ENCODE measurements around the gene LRRC4C. TPM values are rescaled to one million over a fixed set of nuclear protein-coding genes. Genes with fewer than 3 reads are reported as not detected.

The LRRC4C gene
- total RNA-seq, 2 donors from 2014 or later, result 2.7 to 2.8 TPM

DNA sequence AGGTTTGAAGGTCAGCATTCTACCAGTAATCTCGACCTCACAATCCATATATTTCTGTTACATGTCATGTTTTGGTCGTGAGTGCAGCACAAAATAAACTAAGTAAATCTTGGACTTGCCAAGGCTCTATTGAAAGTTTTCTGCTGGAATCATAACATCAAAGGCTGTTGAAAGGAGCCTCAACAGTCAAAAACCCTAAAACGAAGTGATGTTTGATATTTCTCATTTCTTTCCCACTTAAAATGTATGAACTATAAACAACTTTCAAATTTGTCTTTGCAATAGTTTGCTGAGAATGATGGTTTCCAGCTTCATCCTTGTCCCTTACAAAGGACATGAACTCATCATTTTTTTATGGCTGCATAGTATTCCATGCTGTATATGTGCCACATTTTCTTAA, 1118.5 kb downstream of the LRRC4C start:
- Histone ChIP-seq H3K9me3 (peaks cover 0 to 5% of the 10 kb centered on the region in 2 donors), H3K27me3 (no peaks in the 10 kb centered on the region), H3K4me1 (no peaks in the 10 kb centered on the region), H3K36me3 (no peaks in the 10 kb centered on the region), H3K4me3 (no peak overlapping the region), H3K27ac (no peak overlapping the region)
- DNase-seq (ENCODE audit: low spot score), result no peak
- no peak for TF ChIP-seq CTCF (IDR thresholded peaks at IDR 0.05)

DNA sequence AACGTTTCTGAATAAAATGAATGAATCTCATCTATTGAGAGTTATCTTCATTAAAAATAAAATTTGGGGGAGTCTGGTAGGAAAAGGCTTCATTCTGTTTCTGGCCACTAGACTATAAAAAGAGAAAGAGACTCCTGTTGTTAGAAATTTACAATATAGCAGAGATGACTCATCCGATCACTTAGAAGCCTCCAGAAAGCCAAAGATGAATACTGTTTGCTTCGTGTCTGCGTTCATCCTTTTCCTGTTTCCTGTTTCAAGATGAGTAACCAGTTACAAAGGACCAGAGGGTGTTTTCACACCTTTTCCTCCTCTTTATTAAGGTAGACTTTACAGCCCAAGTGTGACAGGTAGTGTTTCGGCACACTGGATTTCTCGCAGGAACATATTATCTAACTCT, 1120.7 kb downstream of the LRRC4C start:
- Histone ChIP-seq H3K4me3 (no peak overlapping the region), H3K27ac (no peak overlapping the region), H3K27me3 (no peaks in the 10 kb centered on the region), H3K36me3 (no peaks in the 10 kb centered on the region), H3K9me3 (no peaks in the 10 kb centered on the region), H3K4me1 (no peaks in the 10 kb centered on the region)
- TF ChIP-seq CTCF (IDR thresholded peaks at IDR 0.05), result no peak
- no peak for DNase-seq (ENCODE audit: low spot score)

- no peaks in the 10 kb centered on the region for H3K36me3 ChIP-seq
- H3K4me3 ChIP-seq, result no peak overlapping the region
- DNase-seq (ENCODE audit: low spot score), result no peak
- no peaks in the 10 kb centered on the region for H3K4me1 ChIP-seq
- TF ChIP-seq CTCF (IDR thresholded peaks at IDR 0.05), result no peak
- no peaks in the 10 kb centered on the region for H3K27me3 ChIP-seq
- H3K27ac ChIP-seq, result no peak overlapping the region
- no peaks in the 10 kb centered on the region for H3K9me3 ChIP-seq
Measured at GRCh38 chr11:40338062-40338461, 1121.4 kb downstream of the LRRC4C start.

DNA sequence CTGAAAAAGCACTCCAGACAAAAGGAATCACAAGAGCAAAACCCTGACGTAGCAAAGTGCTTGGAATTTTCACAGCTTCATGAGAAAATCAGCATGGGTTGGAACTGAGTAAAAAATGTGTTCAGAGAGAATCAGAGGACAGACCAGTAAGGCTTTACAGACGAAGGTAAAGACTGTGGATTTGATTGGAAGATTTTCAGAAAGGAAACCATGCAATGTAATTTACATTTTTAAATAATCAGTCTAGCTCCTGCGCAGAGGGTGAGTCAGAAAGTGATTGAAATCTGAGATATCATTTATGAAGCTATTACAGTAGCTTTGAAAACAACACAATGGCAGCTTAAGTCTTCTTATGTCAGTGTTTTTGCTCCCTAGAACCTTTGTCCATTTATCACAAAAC, 1122.3 kb downstream of the LRRC4C start:
- Histone ChIP-seq H3K36me3 (no peaks in the 10 kb centered on the region), H3K4me3 (no peak overlapping the region), H3K9me3 (no peaks in the 10 kb centered on the region), H3K4me1 (no peaks in the 10 kb centered on the region), H3K27ac (no peak overlapping the region), H3K27me3 (no peaks in the 10 kb centered on the region)
- no peak for DNase-seq (ENCODE audit: low spot score)
- TF ChIP-seq CTCF (IDR thresholded peaks at IDR 0.05), result no peak

GRCh38 chr11:40328890-40329614, 1130.4 kb downstream of the LRRC4C start:
- no peaks in the 10 kb centered on the region for H3K9me3 ChIP-seq
- H3K4me1 ChIP-seq, result no peaks in the 10 kb centered on the region
- no peak overlapping the region for H3K4me3 ChIP-seq
- no peak overlapping the region for H3K27ac ChIP-seq
- H3K36me3 ChIP-seq, result no peaks in the 10 kb centered on the region
- DNase-seq (ENCODE audit: low spot score), result peak; percentile 67
- TF ChIP-seq CTCF (IDR thresholded peaks at IDR 0.05), result no peak
- H3K27me3 ChIP-seq, result no peaks in the 10 kb centered on the region

DNA sequence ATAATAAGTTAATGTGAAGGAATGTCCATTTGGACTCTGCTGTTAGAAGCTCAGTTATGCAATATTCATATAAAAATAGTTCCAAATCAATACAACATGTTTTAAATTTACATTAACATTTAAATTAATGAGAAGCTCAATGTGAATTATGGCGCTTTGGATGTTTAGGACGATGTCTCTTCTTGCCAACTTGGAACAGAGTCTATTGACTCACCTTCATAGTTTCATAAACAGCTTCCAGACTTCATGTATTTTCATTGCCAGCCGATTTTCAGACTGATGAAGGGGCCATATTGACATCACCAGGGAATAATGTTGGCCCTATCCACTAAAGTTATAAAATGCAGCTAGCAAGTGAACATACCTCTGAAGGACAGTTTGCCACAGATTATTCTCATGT, 1136.2 kb downstream of the LRRC4C start:
- no peak overlapping the region for H3K4me3 ChIP-seq
- H3K36me3 ChIP-seq, result no peaks in the 10 kb centered on the region
- no peaks in the 10 kb centered on the region for H3K9me3 ChIP-seq
- H3K27me3 ChIP-seq, result no peaks in the 10 kb centered on the region
- H3K27ac ChIP-seq, result no peak overlapping the region
- TF ChIP-seq CTCF (IDR thresholded peaks at IDR 0.05), result no peak
- no peak for DNase-seq (ENCODE audit: low spot score)
- H3K4me1 ChIP-seq, result no peaks in the 10 kb centered on the region

All from right atrium auricular region (tissue), 2 donors.